ENCODE results near the gene PCDHA8.

DNA sequence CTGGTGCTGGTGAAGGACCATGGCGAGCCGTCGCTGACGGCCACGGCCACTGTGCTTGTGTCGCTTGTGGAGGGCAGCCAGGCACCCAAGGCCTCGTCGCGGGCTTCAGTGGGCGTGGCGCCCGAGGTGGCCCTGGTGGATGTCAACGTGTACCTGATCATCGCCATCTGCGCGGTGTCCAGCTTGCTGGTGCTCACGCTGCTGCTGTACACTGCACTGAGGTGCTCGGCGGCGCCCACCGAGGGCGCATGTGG is 16.9 kb downstream of the PCDHA8 start:
- no peak for TF ChIP-seq EZH2 (IDR thresholded peaks at IDR 0.05; ENCODE audit: low read length)
- TF ChIP-seq, protein P1, sequence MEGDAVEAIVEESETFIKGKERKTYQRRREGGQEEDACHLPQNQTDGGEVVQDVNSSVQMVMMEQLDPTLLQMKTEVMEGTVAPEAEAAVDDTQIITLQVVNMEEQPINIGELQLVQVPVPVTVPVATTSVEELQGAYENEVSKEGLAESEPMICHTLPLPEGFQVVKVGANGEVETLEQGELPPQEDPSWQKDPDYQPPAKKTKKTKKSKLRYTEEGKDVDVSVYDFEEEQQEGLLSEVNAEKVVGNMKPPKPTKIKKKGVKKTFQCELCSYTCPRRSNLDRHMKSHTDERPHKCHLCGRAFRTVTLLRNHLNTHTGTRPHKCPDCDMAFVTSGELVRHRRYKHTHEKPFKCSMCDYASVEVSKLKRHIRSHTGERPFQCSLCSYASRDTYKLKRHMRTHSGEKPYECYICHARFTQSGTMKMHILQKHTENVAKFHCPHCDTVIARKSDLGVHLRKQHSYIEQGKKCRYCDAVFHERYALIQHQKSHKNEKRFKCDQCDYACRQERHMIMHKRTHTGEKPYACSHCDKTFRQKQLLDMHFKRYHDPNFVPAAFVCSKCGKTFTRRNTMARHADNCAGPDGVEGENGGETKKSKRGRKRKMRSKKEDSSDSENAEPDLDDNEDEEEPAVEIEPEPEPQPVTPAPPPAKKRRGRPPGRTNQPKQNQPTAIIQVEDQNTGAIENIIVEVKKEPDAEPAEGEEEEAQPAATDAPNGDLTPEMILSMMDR (optimal IDR thresholded peaks at IDR 0.05 in 1 of 3, IDR thresholded peaks at IDR 0.05 in 1 of 3, conservative IDR thresholded peaks at IDR 0.05 in 1 of 3; ENCODE audit: extremely low read depth in 1 of 3, insufficient read depth in 2 of 3, low read length in 3 of 3) = no peak

Measured in keratinocyte (primary cell).